Transverse colon (tissue), 4 donors: ENCODE results near the gene AK6. TPM values are rescaled to one million over a fixed set of nuclear protein-coding genes. Genes with fewer than 3 reads are reported as not detected.
"Not testable (repeated sequence)": the region's sequence is repeated elsewhere in the genome, so short reads cannot be mapped to it uniquely, and the experiment has no call there.

Source experiments
- DNase-seq: peaks from one replicate; pipeline ENCODE4 v3.0.0-alpha.2; 2019
- H3K27ac ChIP-seq, 4 donors: fragments of 200-600 bp; sonication (generic); 2 replicates each; pipeline ENCODE4 v1.5.1; 2016 to 2018; ENCODE audit warnings: inconsistent platforms in 4 of 4
- H3K27me3 ChIP-seq: fragments of 200-600 bp; sonication (generic); 2 replicates; pipeline ENCODE4 v1.5.1; 2017; ENCODE audit warnings: inconsistent platforms
- H3K36me3 ChIP-seq, 4 donors: fragments of 200-600 bp; sonication (generic); 2 replicates each; pipeline ENCODE4 v1.5.1; 2017 to 2019; ENCODE audit warnings: inconsistent platforms in 4 of 4
- H3K4me1 ChIP-seq, 4 donors: fragments of 200-600 bp; sonication (generic); 2 replicates each; pipeline ENCODE4 v1.5.1; 2017 to 2020; ENCODE audit warnings: inconsistent platforms in 4 of 4
- H3K4me3 ChIP-seq, 4 donors: fragments of 200-600 bp; sonication (generic); 1 replicate in 1 of 4; 2 replicates in 3 of 4; pipeline versions ENCODE4 v1.5.1 to v1.6.1; 2017 to 2019; ENCODE audit warnings: inconsistent platforms in 4 of 4
- H3K9me3 ChIP-seq, 2 donors: fragments of 200-600 bp; sonication (generic); 2 replicates each; pipeline ENCODE4 v1.5.1; 2017 to 2019; ENCODE audit warnings: inconsistent platforms in 2 of 2
- EP300 ChIP-seq: sonication (generic); formaldehyde crosslinking; IDR thresholded peaks from one replicate; pipeline ENCODE4 v1.6.1; 2017; ENCODE audit warnings: antibody characterized with exemption, low read depth
- POLR2A ChIP-seq: fragments of 450-650 bp; IDR thresholded peaks from one replicate; pipeline ENCODE4 v1.6.1; 2016; ENCODE audit warnings: antibody characterized with exemption, mild to moderate bottlenecking, moderate library complexity
- POLR2AphosphoS5 ChIP-seq, 3 donors: sonication (generic); formaldehyde crosslinking; IDR thresholded peaks; one replicate each; pipeline ENCODE4 v1.6.1; 2016; ENCODE audit warnings: antibody characterized with exemption in 3 of 3
- WGBS, 2 donors: methylation state at CpG; one replicate each; pipeline ENCODE4 v1.1.5; 2018; ENCODE audit warnings: low coverage in 1 of 2; 5-methylcytosine and 5-hydroxymethylcytosine counted together
- in situ Hi-C, 4 donors: fragments of 200-750 bp; cut with MboI; loops; one replicate each; pipeline versions ENCODE4 v1.15.0 to v1.15.1; 2017; ENCODE audit warnings: low sequenced_read_pairs in 3 of 4, low pct_ligation_motif_present in 1 of 4, low pct_unique_long_range_greater_than_20kb in 1 of 4
- intact Hi-C: fragments of 100-400 bp; cut with DNase I; formaldehyde crosslinking; loops from one replicate; pipeline ENCODE4 v1.15.1; 2023; ENCODE audit warnings: low total_unique reads
- total RNA-seq, 4 donors: library from RNA; depleted of rRNA; stranded (reverse); fragments of >200 nt; gene quantifications; one replicate each; pipeline ENCODE4 v1.1.0, GENCODE V29; 2016
- TF ChIP-seq, protein P1 (sequence below), 5 experiments: fragments of 200-600 bp in 3 of 5; fragments of 450-650 bp in 2 of 5; sonication (generic) in 3 of 5; IDR thresholded peaks; 1 replicate in 2 of 5; 2 replicates in 3 of 5; pipeline ENCODE4 v1.5.1; 2016 to 2017; ENCODE audit warnings: antibody characterized with exemption in 5 of 5, inconsistent platforms in 3 of 5, mild to moderate bottlenecking in 2 of 5, moderate library complexity in 1 of 5

AK6 gene
- total RNA-seq, 4 donors from 2014 or later: 16.1 to 103 (median 20.0) TPM

DNA sequence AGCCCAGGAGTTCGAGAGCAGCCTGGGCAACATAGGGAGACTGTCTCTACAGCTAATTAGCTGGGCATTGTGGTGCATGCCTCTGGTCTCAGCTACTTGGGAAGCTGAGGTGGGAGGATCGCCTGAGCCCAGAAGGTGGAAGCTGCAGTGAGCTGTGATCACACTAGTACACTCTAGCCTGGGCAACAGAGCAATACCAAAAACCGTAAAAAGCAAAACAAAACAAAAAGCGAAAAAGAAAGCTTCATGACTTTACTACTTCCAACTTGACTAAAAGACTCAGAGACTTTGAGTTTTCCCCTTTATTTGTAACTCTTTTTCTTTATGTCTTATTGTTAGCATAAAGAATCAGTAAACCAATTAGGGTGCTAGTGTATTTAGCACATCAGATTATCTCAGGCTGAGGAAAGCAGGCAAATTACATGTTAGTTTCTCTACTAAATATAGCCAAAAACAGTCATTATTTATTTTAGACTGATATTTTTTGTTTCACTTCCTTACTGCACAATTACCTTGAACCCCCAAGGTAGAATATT lies 5.7 kb upstream of the AK6 start:
- Histone ChIP-seq H3K36me3 (peaks cover 0 to 16% (median 2%) of the 10 kb centered on the region in 4 donors), H3K27ac (no peak overlapping the region), H3K4me1 (peaks cover 5 to 23% (median 16%) of the 10 kb centered on the region in 4 donors), H3K9me3 (no peaks in the 10 kb centered on the region), H3K27me3 (no peaks in the 10 kb centered on the region), H3K4me3 (no peak overlapping the region)
- intact Hi-C loops: no loop called here
- 88 to 90% methylated on average over 3 to 4 of the region's 4 CpGs for WGBS, 2 donors
- in situ Hi-C loops: no loop called here
- DNase-seq: no peak
- no peak for TF ChIP-seq POLR2A
- TF ChIP-seq, protein P1, sequence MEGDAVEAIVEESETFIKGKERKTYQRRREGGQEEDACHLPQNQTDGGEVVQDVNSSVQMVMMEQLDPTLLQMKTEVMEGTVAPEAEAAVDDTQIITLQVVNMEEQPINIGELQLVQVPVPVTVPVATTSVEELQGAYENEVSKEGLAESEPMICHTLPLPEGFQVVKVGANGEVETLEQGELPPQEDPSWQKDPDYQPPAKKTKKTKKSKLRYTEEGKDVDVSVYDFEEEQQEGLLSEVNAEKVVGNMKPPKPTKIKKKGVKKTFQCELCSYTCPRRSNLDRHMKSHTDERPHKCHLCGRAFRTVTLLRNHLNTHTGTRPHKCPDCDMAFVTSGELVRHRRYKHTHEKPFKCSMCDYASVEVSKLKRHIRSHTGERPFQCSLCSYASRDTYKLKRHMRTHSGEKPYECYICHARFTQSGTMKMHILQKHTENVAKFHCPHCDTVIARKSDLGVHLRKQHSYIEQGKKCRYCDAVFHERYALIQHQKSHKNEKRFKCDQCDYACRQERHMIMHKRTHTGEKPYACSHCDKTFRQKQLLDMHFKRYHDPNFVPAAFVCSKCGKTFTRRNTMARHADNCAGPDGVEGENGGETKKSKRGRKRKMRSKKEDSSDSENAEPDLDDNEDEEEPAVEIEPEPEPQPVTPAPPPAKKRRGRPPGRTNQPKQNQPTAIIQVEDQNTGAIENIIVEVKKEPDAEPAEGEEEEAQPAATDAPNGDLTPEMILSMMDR (IDR thresholded peaks at IDR 0.05): no peak
- no peak for TF ChIP-seq EP300
- TF ChIP-seq POLR2AphosphoS5 (IDR thresholded peaks at IDR 0.05): no peak

DNA sequence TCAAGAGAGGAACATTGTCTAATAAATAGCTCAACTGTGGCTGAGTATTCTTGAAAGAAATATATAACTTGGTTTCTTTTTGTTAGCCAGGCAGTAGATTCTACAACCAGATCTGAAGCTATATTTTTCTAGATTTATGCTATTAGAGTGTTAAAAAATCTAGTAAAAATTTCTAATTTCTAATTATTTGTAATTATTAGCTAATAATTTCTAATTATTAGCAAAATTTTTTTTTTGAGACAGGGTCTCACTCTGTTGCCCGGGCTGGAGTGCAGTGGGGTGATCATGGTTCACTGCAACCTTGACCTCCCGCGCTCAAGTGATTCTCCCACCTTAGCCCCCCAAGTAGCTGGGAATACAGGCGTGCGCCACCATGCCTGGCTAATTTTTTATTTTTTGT lies 3.1 kb upstream of the AK6 start:
- intact Hi-C loops: no loop called here
- Histone ChIP-seq H3K9me3 (no peaks in the 10 kb centered on the region), H3K36me3 (peaks cover 0 to 16% (median 2%) of the 10 kb centered on the region in 4 donors), H3K4me1 (peaks cover 17 to 35% (median 26%) of the 10 kb centered on the region in 4 donors), H3K27ac (no peak overlapping the region), H3K4me3 (no peak overlapping the region), H3K27me3 (no peaks in the 10 kb centered on the region)
- TF ChIP-seq POLR2AphosphoS5 (IDR thresholded peaks at IDR 0.05) (no peak), EP300 (no peak), POLR2A (no peak)
- WGBS, 2 donors: 97 to 100% methylated on average over 2 to 5 of the region's 5 CpGs
- DNase-seq: no peak
- in situ Hi-C loops: no loop called here

DNA sequence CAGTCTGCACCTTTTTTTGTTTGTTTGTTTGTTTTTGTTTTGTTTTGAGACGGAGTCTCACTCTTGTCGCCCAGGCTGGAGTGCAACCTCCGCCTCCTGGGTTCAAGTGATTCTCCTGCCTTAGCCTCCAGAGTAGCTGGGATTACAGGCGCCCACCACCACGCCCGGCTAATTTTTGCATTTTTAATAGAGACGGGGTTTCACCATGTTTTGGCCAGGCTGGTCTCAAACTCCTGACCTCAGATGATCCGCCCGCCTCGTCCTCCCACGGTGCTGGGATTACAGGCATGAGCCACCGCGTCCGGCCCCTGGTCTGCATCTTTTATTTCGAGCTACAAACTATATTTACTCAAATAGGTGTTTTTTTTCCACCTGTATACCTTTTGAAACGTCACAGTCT lies 1.0 kb upstream of the AK6 start:
- DNase-seq: peak; percentile 11
- H3K36me3 ChIP-seq, in situ Hi-C loops, H3K27me3 ChIP-seq, H3K9me3 ChIP-seq, intact Hi-C loops: not testable (repeated sequence)
- WGBS, 2 donors: 0 to 1% methylated on average over 7 to 16 of the region's 16 CpGs
- Histone ChIP-seq H3K4me3 (peak overlapping the region; percentile 71 to 88 (median 82)), H3K4me1 (peaks cover 17 to 37% (median 27%) of the 10 kb centered on the region in 4 donors), H3K27ac (peak overlapping the region; percentile 91 to 98 (median 94))

DNA sequence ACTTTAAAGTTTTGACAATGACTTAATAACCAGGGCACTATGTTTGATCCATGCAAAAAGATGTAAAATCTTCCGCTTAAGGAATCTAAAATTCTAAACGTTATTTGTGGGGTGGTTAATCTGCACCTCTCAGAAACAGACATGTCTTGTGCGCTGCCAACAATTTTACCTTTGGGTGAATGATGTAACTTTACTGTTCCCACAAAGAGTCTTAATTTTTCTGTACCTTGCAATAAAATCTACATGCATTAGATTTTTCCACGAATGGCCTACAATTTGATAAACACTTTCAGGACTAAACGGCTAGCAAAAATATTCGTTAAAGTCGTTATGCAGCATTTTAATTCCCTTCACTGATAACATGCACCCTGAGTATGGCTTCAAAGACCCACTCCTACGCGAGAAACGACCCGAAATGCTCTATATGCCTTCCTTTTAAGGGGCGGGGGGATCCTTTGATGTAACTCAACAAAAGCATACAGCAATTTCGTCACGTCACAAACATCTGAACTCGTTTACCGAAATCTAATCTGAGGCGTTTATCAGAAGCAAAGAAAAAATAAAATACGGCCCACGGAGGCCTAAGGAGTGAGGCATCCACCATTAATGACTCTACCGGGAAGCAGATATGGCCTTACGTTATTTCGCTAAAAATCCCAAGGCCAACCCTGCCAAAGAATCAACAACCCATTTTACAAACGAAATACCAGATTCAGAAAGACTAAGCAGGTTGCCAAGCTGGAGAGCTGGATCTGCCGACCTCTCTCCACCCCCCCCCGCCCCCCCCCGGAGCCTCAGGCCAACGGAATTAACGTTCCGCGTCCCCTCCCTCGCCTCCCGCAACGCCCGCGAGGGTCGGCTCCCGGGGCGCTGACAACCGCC lies 621 bp downstream of the AK6 start:
- 0 to 1% methylated on average over 22 to 39 of the region's 39 CpGs for WGBS, 2 donors
- peaks cover 17 to 37% (median 27%) of the 10 kb centered on the region in 4 donors for H3K4me1 ChIP-seq
- peak overlapping the region; percentile 91 to 98 (median 94) for H3K27ac ChIP-seq
- no peaks in the 10 kb centered on the region for H3K36me3 ChIP-seq
- intact Hi-C loops (no loop called here), in situ Hi-C loops (no loop called here)
- no peak for TF ChIP-seq POLR2AphosphoS5 (IDR thresholded peaks at IDR 0.05)
- TF ChIP-seq POLR2A: no peak
- no peak for TF ChIP-seq EP300
- TF ChIP-seq, protein P1 (IDR thresholded peaks at IDR 0.05): no peak
- H3K4me3 ChIP-seq: peak overlapping the region; percentile 71 to 88 (median 82)
- H3K9me3 ChIP-seq: no peaks in the 10 kb centered on the region
- no peaks in the 10 kb centered on the region for H3K27me3 ChIP-seq
- no peak for DNase-seq

DNA sequence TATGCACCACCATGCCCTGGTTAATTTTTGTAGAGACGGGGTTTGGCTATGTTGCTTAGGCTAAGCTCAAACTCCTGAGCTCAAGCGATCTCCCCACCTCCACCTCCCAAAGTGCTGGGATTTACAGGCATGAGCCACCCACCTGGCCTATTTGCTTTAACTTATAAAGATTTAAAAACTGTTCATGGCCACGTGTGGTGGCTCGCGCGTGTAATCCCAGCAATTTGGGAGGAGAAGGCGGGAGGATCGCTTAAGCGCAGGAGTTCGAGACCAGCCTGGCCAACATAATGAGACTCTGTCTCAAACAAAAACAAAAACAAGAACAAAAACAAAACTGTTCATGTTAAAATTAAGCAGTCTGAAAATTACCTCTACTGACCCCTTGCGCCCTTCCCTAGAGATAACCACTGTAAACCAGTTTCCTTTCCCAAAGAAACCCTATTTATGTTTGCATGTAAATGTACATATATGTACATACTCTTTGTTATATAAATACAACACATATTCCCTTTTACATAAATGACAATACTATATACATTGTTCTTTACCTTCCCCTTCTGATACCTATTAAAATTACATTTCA lies 1.5 kb downstream of the AK6 start:
- no peak for DNase-seq
- TF ChIP-seq EP300: no peak
- no peak for TF ChIP-seq POLR2AphosphoS5 (IDR thresholded peaks at IDR 0.05)
- TF ChIP-seq, protein P1 (IDR thresholded peaks at IDR 0.05): no peak
- peaks cover 0 to 6% (median 0%) of the 10 kb centered on the region in 4 donors for H3K36me3 ChIP-seq
- intact Hi-C loops (no loop called here), in situ Hi-C loops (no loop called here)
- no peaks in the 10 kb centered on the region for H3K27me3 ChIP-seq
- 90 to 98% methylated on average over 7 to 11 of the region's 11 CpGs for WGBS, 2 donors
- H3K4me1 ChIP-seq: peaks cover 17 to 36% (median 26%) of the 10 kb centered on the region in 4 donors
- H3K4me3 ChIP-seq: peak overlapping the region in 1 of 4 donors; percentile 78
- H3K27ac ChIP-seq: peak overlapping the region in 2 of 4 donors; percentile 91 to 98
- no peaks in the 10 kb centered on the region for H3K9me3 ChIP-seq
